Ascending aorta (tissue), 2 donors: ENCODE measurements around the gene KIAA0930. TPM values are rescaled to one million over a fixed set of nuclear protein-coding genes. Genes with fewer than 3 reads are reported as not detected.
A peak's percentile ranks its signal among the peaks of the same experiment; 100 is the strongest.

ENCODE experiments used
- DNase-seq, 2 donors: peaks; one replicate each; pipeline ENCODE4 v3.0.0-alpha.2; 2019; ENCODE audit warnings: low spot score in 2 of 2
- H3K27ac ChIP-seq, 2 donors: fragments of 200-600 bp; sonication (generic); one replicate each; pipeline ENCODE4 v1.5.1; 2016 to 2017; ENCODE audit warnings: mild to moderate bottlenecking in 1 of 2
- H3K27me3 ChIP-seq: fragments of 200-600 bp; sonication (generic); one replicate; pipeline ENCODE4 v1.5.1; 2017
- H3K36me3 ChIP-seq, 2 donors: fragments of 200-600 bp; sonication (generic); one replicate each; pipeline ENCODE4 v1.5.1; 2016
- H3K4me1 ChIP-seq, 2 donors: fragments of 200-600 bp; sonication (generic); one replicate each; pipeline ENCODE4 v1.5.1; 2016 to 2017; ENCODE audit warnings: mild to moderate bottlenecking in 1 of 2
- H3K4me3 ChIP-seq, 2 donors: fragments of 200-600 bp; sonication (generic); one replicate each; pipeline ENCODE4 v1.5.1; 2016 to 2017; ENCODE audit warnings: mild to moderate bottlenecking in 1 of 2
- H3K9me3 ChIP-seq, 2 donors: fragments of 200-600 bp; sonication (generic); one replicate each; pipeline ENCODE4 v1.5.1; 2016
- intact Hi-C: fragments of 100-400 bp; cut with DNase I; formaldehyde crosslinking; loops from one replicate; pipeline ENCODE4 v1.15.1; 2023
- total RNA-seq: library from RNA; depleted of rRNA; stranded (reverse); fragments of >200 nt; gene quantifications from one replicate; pipeline ENCODE4 v1.1.0, GENCODE V29; 2016
- TF ChIP-seq, protein P1 (sequence below), 3 experiments: fragments of 200-600 bp in 2 of 3; fragments of 450-650 bp in 1 of 3; sonication (generic) in 2 of 3; IDR thresholded peaks; one replicate each; pipeline ENCODE4 v1.5.1; 2016 to 2019; ENCODE audit warnings: antibody characterized with exemption in 3 of 3, mild to moderate bottlenecking in 1 of 3, moderate library complexity in 1 of 3

The KIAA0930 gene
- total RNA-seq, 1 donor from 2014 or later = 60.0 TPM

DNA sequence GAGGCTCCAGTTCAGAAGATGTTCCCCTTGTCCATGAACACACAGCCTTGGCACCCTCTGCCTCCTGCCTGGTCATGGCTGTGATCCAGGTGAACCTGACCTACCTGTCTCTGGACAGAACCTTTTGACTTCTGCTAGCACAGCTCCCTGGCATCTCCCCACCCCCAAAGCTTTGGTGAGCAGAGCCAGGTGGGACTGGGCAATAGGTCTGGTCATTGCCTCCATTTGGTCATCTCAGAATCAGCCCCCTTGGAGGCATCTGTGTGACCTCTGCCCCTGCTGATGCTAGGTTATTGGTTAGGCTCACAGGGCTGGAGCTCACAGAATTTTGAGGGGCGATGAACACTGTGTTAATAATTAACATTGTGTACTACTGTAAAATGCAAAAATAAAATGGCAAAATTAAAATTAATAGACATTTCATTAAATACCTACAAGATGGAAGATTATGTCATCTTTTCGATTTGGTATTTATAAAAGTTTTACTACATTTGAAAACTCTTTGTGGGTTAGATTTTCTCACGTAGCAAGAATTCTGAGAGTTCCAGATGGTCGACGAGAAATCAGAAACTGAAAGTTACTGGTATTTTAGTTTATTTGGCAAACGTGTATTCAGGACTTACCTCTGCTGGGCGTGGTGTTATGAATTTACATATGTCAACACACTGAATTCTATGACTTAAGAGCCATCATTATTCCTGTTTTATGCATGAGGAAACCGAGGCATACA, 8.3 kb upstream of the KIAA0930 start:
- H3K9me3 ChIP-seq = no peaks in the 10 kb centered on the region
- DNase-seq = no peak
- peaks cover 0 to 4% of the 10 kb centered on the region in 2 donors for H3K4me1 ChIP-seq
- intact Hi-C loops = no loop called here
- no peaks in the 10 kb centered on the region for H3K36me3 ChIP-seq
- TF ChIP-seq, protein P1, sequence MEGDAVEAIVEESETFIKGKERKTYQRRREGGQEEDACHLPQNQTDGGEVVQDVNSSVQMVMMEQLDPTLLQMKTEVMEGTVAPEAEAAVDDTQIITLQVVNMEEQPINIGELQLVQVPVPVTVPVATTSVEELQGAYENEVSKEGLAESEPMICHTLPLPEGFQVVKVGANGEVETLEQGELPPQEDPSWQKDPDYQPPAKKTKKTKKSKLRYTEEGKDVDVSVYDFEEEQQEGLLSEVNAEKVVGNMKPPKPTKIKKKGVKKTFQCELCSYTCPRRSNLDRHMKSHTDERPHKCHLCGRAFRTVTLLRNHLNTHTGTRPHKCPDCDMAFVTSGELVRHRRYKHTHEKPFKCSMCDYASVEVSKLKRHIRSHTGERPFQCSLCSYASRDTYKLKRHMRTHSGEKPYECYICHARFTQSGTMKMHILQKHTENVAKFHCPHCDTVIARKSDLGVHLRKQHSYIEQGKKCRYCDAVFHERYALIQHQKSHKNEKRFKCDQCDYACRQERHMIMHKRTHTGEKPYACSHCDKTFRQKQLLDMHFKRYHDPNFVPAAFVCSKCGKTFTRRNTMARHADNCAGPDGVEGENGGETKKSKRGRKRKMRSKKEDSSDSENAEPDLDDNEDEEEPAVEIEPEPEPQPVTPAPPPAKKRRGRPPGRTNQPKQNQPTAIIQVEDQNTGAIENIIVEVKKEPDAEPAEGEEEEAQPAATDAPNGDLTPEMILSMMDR (IDR thresholded peaks at IDR 0.05) = no peak
- H3K27me3 ChIP-seq = no peaks in the 10 kb centered on the region
- no peak overlapping the region for H3K4me3 ChIP-seq
- H3K27ac ChIP-seq = no peak overlapping the region

DNA sequence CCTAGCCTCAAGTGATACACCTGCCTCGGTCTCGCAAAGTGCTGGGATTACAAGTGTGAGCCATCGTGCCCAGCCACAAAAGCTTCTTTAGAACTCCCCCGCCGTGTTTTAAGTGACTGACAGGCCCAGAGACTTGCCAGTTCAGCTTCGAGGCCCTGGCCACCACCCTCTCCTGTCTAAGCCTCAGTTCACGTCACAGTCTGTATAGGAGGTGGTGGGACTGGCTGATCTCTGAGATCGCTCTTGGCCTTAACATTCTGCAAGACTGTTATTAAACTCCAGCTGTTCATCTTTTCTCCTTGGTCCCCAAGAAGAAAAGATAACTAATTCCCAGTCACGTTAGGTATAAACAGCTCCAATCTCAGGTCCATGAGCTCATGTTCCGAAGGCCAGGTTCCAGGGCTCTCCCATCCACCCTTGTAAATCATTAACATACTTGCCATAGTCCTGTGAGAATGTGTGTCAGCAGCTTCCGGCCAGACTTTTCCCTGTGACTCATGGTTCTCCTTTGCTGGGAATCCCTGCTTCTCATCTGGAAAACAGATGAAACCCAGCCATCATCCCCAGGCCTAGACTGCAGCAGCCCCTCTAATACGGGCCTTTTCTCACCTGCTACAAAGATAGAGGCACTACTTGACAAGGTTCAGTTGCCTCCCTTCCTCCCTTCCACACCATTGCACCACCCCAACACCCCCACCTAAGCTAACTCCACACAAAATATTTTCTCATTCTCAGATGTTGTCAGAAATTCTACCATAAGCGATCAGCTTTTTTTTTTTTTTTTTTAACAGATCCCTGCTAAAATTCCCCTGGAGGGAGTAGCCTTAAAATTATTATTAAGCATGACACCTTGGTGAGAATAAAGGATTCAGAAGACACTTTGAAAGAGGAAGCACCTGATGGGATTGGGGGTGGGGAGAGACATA, 5.6 kb upstream of the KIAA0930 start:
- peak in 1 of 2 donors; percentile 88 for DNase-seq
- Histone ChIP-seq H3K27me3 (no peaks in the 10 kb centered on the region), H3K4me3 (no peak overlapping the region), H3K36me3 (no peaks in the 10 kb centered on the region), H3K4me1 (peaks cover 0 to 4% of the 10 kb centered on the region in 2 donors), H3K9me3 (no peaks in the 10 kb centered on the region), H3K27ac (peak overlapping the region; percentile 77 to 83)
- intact Hi-C loops = no loop called here
- TF ChIP-seq, protein P1 (IDR thresholded peaks at IDR 0.05) = no peak

- Histone ChIP-seq H3K9me3 (no peaks in the 10 kb centered on the region), H3K27ac (no peak overlapping the region), H3K4me1 (peaks cover 4 to 12% of the 10 kb centered on the region in 2 donors), H3K4me3 (no peak overlapping the region), H3K36me3 (no peaks in the 10 kb centered on the region), H3K27me3 (no peaks in the 10 kb centered on the region)
- intact Hi-C loops = no loop called here
- no peak for DNase-seq
- TF ChIP-seq, protein P1 (IDR thresholded peaks at IDR 0.05) = no peak
Measured at GRCh38 chr22:45244916-45245315, 4.2 kb upstream of the KIAA0930 start.

DNA sequence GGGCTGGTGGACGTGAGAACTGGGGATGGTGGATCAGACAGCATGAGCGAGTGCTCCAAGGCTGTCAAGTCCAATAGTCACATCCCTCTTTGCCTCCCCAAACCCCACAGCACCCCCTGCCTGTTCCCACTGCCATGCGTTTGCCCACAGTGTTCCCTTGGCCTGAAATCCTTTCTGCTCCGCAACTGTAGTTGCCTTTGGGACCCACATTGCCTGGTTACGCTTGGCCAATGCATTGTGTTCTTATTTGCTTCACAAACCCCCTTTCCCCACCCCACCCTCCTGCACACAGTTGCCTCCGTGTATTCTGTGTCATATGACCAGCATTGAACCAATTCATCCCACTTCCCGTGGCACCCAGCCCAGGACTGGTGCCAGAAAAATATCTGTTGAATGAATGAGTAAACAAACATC, 2.1 kb upstream of the KIAA0930 start:
- Histone ChIP-seq H3K4me3 (no peak overlapping the region), H3K27me3 (no peaks in the 10 kb centered on the region), H3K36me3 (no peaks in the 10 kb centered on the region), H3K9me3 (no peaks in the 10 kb centered on the region), H3K27ac (no peak overlapping the region), H3K4me1 (peaks cover 8 to 20% of the 10 kb centered on the region in 2 donors)
- intact Hi-C loops = no loop called here
- TF ChIP-seq, protein P1 (IDR thresholded peaks at IDR 0.05) = no peak
- DNase-seq = no peak

- TF ChIP-seq, protein P1 (IDR thresholded peaks at IDR 0.05) = no peak
- no peaks in the 10 kb centered on the region for H3K27me3 ChIP-seq
- DNase-seq = no peak
- H3K36me3 ChIP-seq = peaks cover 0 to 7% of the 10 kb centered on the region in 2 donors
- intact Hi-C loops = loop anchor here (2.0 kb wide), 1 partner anchor 77 kb away; the partner anchor contains the start of gene NUP50
- H3K4me3 ChIP-seq = peak overlapping the region; percentile 69 to 95
- peaks cover 8 to 15% of the 10 kb centered on the region in 2 donors for H3K4me1 ChIP-seq
- H3K9me3 ChIP-seq = no peaks in the 10 kb centered on the region
- peak overlapping the region in 1 of 2 donors; percentile 18 for H3K27ac ChIP-seq
Measured at GRCh38 chr22:45240104-45240809, 437 bp downstream of the KIAA0930 start.
